DMS153 treated with DMSO at 0.1 percent for 48 hours (cell line): Measurements from ENCODE around the gene GMPPA.
A peak's percentile ranks its signal among the peaks of the same experiment; 100 is the strongest.

ENCODE experiments used
- DNase-seq: peaks from one replicate; lab custom pipeline; 2025; ENCODE audit not compliant: unreplicated experiment; lab: John Stamatoyannopoulos, UW

GMPPA gene

GRCh38 chr2:219537657-219538488 is 39.2 kb downstream of the GMPPA start:
- DNase-seq = no peak

- no peak for DNase-seq
These were observed 39.8 kb downstream of the GMPPA start for GRCh38 chr2:219538504-219538951.

GRCh38 chr2:219538956-219539788 is 40.5 kb downstream of the GMPPA start:
- DNase-seq = no peak

GRCh38 chr2:219539926-219540678 is 41.4 kb downstream of the GMPPA start:
- DNase-seq = no peak

GRCh38 chr2:219540784-219541504 is 42.3 kb downstream of the GMPPA start:
- no peak for DNase-seq

- peak; percentile 79 for DNase-seq
These were observed 43.0 kb downstream of the GMPPA start for GRCh38 chr2:219541611-219542180.

- DNase-seq = no peak
These were observed 44.4 kb downstream of the GMPPA start for GRCh38 chr2:219542931-219543595.

GRCh38 chr2:219543596-219544358 is 45.1 kb downstream of the GMPPA start, which contains the start of the genes CHPF and TMEM198:
Gene CHPF (minus strand): TSS chr2:219543809. CDS start chr2:219543538, 271 bp downstream.
Gene TMEM198 (plus strand): TSS chr2:219544028. CDS start chr2:219544728, 700 bp downstream.
- peak; percentile 92 for DNase-seq

GRCh38 chr2:219544567-219544966 is 45.9 kb downstream of the GMPPA start:
- no peak for DNase-seq

GRCh38 chr2:219545295-219545942 is 46.7 kb downstream of the GMPPA start:
- no peak for DNase-seq

GRCh38 chr2:219545943-219546352 is 47.3 kb downstream of the GMPPA start:
- no peak for DNase-seq

GRCh38 chr2:219547621-219548020 is 48.9 kb downstream of the GMPPA start:
- DNase-seq = no peak

GRCh38 chr2:219548990-219549389 is 50.3 kb downstream of the GMPPA start:
- DNase-seq = no peak

- no peak for DNase-seq
These were observed 50.9 kb downstream of the GMPPA start for GRCh38 chr2:219549619-219550018.

GRCh38 chr2:219551441-219552381 is 53.0 kb downstream of the GMPPA start:
- peak; percentile 69 for DNase-seq

- peak; percentile 89 for DNase-seq
These were observed 53.9 kb downstream of the GMPPA start for GRCh38 chr2:219552382-219553167.

GRCh38 chr2:219553168-219553417 is 54.4 kb downstream of the GMPPA start:
- no peak for DNase-seq
